ENCODE data around the gene MTFP1. TPM values are rescaled to one million over a fixed set of nuclear protein-coding genes. Genes with fewer than 3 reads are reported as not detected.
"Not testable (repeated sequence)": the region's sequence is repeated elsewhere in the genome, so short reads cannot be mapped to it uniquely, and the experiment has no call there.

Gene MTFP1
- total RNA-seq, 1 donor, result 5.9 TPM

GRCh38 chr22:30396871-30397655, 28.5 kb upstream of the MTFP1 start, which contains the start of gene SEC14L2:
SEC14L2 (plus strand) TSS chr22:30397018; CDS start chr22:30397117, 99 bp downstream.
- peak; percentile 44 for DNase-seq (ENCODE audit: low read depth)
- H3K4me3 ChIP-seq (ENCODE audit: low read depth, low read length), result peak within 1 kb of the TSS; percentile 72
- no peak for TF ChIP-seq CTCF (IDR thresholded peaks at IDR 0.05; ENCODE audit: insufficient read depth, low read length)

- H3K4me3 ChIP-seq (ENCODE audit: low read depth, low read length), result peak overlapping the region; percentile 72
- TF ChIP-seq CTCF (IDR thresholded peaks at IDR 0.05; ENCODE audit: insufficient read depth, low read length), result no peak
- DNase-seq (ENCODE audit: low read depth), result no peak
Observed at GRCh38 chr22:30397656-30398635, 27.6 kb upstream of the MTFP1 start.

- TF ChIP-seq CTCF (IDR thresholded peaks at IDR 0.05; ENCODE audit: insufficient read depth, low read length), result no peak
- H3K4me3 ChIP-seq (ENCODE audit: low read depth, low read length), result peak overlapping the region; percentile 72
- DNase-seq (ENCODE audit: low read depth), result peak; percentile 41
Observed at GRCh38 chr22:30398685-30399680, 26.6 kb upstream of the MTFP1 start.

GRCh38 chr22:30399718-30400117, 25.9 kb upstream of the MTFP1 start:
- no peak for TF ChIP-seq CTCF (IDR thresholded peaks at IDR 0.05; ENCODE audit: insufficient read depth, low read length)
- DNase-seq (ENCODE audit: low read depth), result no peak
- peak overlapping the region; percentile 28 for H3K4me3 ChIP-seq (ENCODE audit: low read depth, low read length)

GRCh38 chr22:30400159-30400558, 25.4 kb upstream of the MTFP1 start:
- DNase-seq (ENCODE audit: low read depth), result no peak
- no peak for TF ChIP-seq CTCF (IDR thresholded peaks at IDR 0.05; ENCODE audit: insufficient read depth, low read length)
- peak overlapping the region; percentile 17 for H3K4me3 ChIP-seq (ENCODE audit: low read depth, low read length)

GRCh38 chr22:30401024-30401423, 24.5 kb upstream of the MTFP1 start:
- not testable (repeated sequence) for DNase-seq (ENCODE audit: low read depth); H3K4me3 ChIP-seq (ENCODE audit: low read depth, low read length)
